ENCODE data around the gene UNC13D. TPM values are rescaled to one million over a fixed set of nuclear protein-coding genes. Genes with fewer than 3 reads are reported as not detected.

The UNC13D gene
- total RNA-seq, 2 experiments from 2014 or later: 136 to 144 TPM

- H3K4me3 Mint-ChIP-seq: no peak overlapping the region
- ChIA-PET CTCF (interaction anchor here (1.2 to 13.1 kb wide), 5 partner anchors 12 to 202 kb away, joined by 3 to 105 read pairs (median 9); partner anchors contain the start of genes SMIM5, UNC13D and WBP2), POLR2A (interaction anchor here (1.3 to 2.7 kb wide), 5 partner anchors 9 to 56 kb away, joined by 4 to 7 read pairs (median 5); partner anchors contain the start of gene UNC13D)
- peak overlapping the region; percentile 97 for H3K27ac Mint-ChIP-seq
- H3K4me1 Mint-ChIP-seq (ENCODE audit: low read depth): peaks cover 33% of the 10 kb centered on the region
- intact Hi-C loops (cut with micrococcal nuclease): no loop called here
- TF ChIP-seq, protein P1, sequence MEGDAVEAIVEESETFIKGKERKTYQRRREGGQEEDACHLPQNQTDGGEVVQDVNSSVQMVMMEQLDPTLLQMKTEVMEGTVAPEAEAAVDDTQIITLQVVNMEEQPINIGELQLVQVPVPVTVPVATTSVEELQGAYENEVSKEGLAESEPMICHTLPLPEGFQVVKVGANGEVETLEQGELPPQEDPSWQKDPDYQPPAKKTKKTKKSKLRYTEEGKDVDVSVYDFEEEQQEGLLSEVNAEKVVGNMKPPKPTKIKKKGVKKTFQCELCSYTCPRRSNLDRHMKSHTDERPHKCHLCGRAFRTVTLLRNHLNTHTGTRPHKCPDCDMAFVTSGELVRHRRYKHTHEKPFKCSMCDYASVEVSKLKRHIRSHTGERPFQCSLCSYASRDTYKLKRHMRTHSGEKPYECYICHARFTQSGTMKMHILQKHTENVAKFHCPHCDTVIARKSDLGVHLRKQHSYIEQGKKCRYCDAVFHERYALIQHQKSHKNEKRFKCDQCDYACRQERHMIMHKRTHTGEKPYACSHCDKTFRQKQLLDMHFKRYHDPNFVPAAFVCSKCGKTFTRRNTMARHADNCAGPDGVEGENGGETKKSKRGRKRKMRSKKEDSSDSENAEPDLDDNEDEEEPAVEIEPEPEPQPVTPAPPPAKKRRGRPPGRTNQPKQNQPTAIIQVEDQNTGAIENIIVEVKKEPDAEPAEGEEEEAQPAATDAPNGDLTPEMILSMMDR (IDR thresholded peaks at IDR 0.05): no peak
- peaks cover 46% of the 10 kb centered on the region for H3K36me3 Mint-ChIP-seq (ENCODE audit: low read depth)
- no peaks in the 10 kb centered on the region for H3K9me3 Mint-ChIP-seq
- H3K27me3 Mint-ChIP-seq: no peaks in the 10 kb centered on the region
- DNase-seq (no peak), ATAC-seq (no peak)
These were observed 9.8 kb downstream of the UNC13D start for GRCh38 chr17:75834279-75834920.

DNA sequence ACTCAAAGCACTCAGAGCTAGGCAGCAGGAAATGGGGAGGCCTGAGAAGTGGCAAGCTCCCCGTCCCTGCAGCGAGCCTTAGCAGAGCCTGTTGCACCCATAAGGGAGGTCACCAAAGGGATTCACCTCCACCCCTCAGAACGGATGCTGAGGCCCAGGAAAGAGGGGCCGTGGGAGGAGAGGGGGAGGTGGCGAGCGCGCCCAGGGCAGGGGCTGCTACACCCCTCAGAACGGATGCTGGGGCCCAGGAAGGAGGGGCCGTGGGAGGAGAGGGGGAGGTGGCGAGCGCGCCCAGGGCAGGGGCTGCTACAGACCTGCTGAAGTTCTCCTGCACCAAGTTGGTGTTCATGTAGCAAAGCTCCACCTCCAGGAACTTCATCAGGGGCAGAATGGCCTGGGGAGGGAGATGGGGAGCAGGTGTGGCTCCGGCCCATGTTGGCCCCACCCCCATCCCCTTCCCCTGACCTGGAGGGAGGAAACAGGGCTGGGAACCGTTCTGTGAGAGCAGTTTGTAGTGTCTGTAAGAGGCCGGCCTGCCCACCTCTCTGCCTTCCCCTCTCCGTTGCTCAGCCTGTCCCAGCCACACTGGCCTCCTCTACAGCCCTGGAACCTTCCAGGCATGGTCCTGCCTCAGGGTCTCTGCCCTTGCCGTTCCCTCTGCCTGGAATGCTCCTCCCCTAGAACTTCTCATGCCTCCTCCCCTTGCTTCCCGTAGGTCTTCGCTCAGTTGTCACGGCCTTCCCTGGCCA is 11.4 kb downstream of the UNC13D start:
- ATAC-seq: peak; percentile 50
- no peaks in the 10 kb centered on the region for H3K27me3 Mint-ChIP-seq
- peaks cover 41% of the 10 kb centered on the region for H3K36me3 Mint-ChIP-seq (ENCODE audit: low read depth)
- POLR2A ChIA-PET: interaction anchor here (0.7 to 4.0 kb wide), 13 partner anchors 8 to 79 kb away, joined by 3 to 26 read pairs (median 4); partner anchors contain the start of genes UNC13D, UNK and WBP2
- CTCF ChIA-PET: interaction anchor here (1.7 to 13.1 kb wide), 7 partner anchors 9 to 79 kb away, joined by 3 to 105 read pairs (median 7); partner anchors contain the start of genes UNC13D and WBP2
- peak overlapping the region; percentile 61 for H3K4me3 Mint-ChIP-seq
- H3K27ac Mint-ChIP-seq: peak overlapping the region; percentile 97
- no peaks in the 10 kb centered on the region for H3K9me3 Mint-ChIP-seq
- intact Hi-C loops (cut with micrococcal nuclease): no loop called here
- TF ChIP-seq, protein P1 (IDR thresholded peaks at IDR 0.05): no peak
- DNase-seq: peak; percentile 58
- peaks cover 39% of the 10 kb centered on the region for H3K4me1 Mint-ChIP-seq (ENCODE audit: low read depth)

GRCh38 chr17:75832164-75832651 is 12.0 kb downstream of the UNC13D start:
- Mint-ChIP-seq H3K9me3 (no peaks in the 10 kb centered on the region), H3K27ac (peak overlapping the region; percentile 97), H3K36me3 (ENCODE audit: low read depth) (peaks cover 39% of the 10 kb centered on the region), H3K4me1 (ENCODE audit: low read depth) (peaks cover 39% of the 10 kb centered on the region), H3K27me3 (no peaks in the 10 kb centered on the region), H3K4me3 (peak overlapping the region; percentile 61)
- ChIA-PET POLR2A (interaction anchor here (0.7 to 4.0 kb wide), 10 partner anchors 8 to 78 kb away, joined by 4 to 26 read pairs (median 5); partner anchors contain the start of genes UNC13D and UNK), CTCF (interaction anchor here (1.7 to 13.1 kb wide), 6 partner anchors 9 to 33 kb away, joined by 3 to 105 read pairs (median 6); partner anchors contain the start of genes UNC13D and WBP2)
- TF ChIP-seq, protein P1 (IDR thresholded peaks at IDR 0.05): no peak
- ATAC-seq (peak; percentile 72), DNase-seq (peak; percentile 85)
- intact Hi-C loops (cut with micrococcal nuclease): no loop called here

GRCh38 chr17:75831032-75831571 is 13.1 kb downstream of the UNC13D start:
- Mint-ChIP-seq H3K4me1 (ENCODE audit: low read depth) (peaks cover 44% of the 10 kb centered on the region), H3K9me3 (no peaks in the 10 kb centered on the region), H3K36me3 (ENCODE audit: low read depth) (peaks cover 38% of the 10 kb centered on the region), H3K4me3 (no peak overlapping the region), H3K27me3 (no peaks in the 10 kb centered on the region), H3K27ac (peak overlapping the region; percentile 97)
- intact Hi-C loops (cut with micrococcal nuclease): no loop called here
- TF ChIP-seq, protein P1 (IDR thresholded peaks at IDR 0.05): no peak
- ChIA-PET CTCF (interaction anchor here (1.1 to 13.1 kb wide), 10 partner anchors 10 to 78 kb away, joined by 3 to 105 read pairs (median 8); partner anchors contain the start of genes GALK1, UNC13D and WBP2), POLR2A (interaction anchor here (1.4 to 4.0 kb wide), 4 partner anchors 8 to 57 kb away, joined by 4 to 26 read pairs (median 14); partner anchors contain the start of genes UNC13D and UNK)
- DNase-seq: no peak
- ATAC-seq: no peak
